LNCAP (cell line): ENCODE data around the gene SAMD15.

ENCODE experiments used
- TF ChIP-seq, protein P1 (sequence below): fragments of 450-650 bp; IDR thresholded peaks from 2 replicates; pipeline ENCODE4 v1.5.1; 2017; ENCODE audit warnings: mild to moderate bottlenecking

SAMD15 gene

DNA sequence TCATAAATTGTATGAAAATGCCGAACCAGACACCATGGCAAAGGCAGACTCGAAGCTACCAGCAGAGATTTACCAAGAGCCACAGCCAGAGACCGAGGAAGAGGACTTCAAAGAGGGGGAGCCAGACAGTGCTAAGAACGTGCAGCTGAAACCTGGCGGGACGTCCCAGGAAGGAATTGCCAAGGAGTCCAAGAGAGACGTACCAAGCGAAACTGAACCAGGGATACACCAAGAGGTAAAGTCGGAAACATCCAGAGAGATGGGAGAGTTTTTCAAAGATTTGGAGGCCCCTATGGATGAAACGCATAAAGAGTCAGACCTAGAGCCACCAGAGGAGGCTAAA is 294 bp downstream of the SAMD15 start:
- TF ChIP-seq, protein P1, sequence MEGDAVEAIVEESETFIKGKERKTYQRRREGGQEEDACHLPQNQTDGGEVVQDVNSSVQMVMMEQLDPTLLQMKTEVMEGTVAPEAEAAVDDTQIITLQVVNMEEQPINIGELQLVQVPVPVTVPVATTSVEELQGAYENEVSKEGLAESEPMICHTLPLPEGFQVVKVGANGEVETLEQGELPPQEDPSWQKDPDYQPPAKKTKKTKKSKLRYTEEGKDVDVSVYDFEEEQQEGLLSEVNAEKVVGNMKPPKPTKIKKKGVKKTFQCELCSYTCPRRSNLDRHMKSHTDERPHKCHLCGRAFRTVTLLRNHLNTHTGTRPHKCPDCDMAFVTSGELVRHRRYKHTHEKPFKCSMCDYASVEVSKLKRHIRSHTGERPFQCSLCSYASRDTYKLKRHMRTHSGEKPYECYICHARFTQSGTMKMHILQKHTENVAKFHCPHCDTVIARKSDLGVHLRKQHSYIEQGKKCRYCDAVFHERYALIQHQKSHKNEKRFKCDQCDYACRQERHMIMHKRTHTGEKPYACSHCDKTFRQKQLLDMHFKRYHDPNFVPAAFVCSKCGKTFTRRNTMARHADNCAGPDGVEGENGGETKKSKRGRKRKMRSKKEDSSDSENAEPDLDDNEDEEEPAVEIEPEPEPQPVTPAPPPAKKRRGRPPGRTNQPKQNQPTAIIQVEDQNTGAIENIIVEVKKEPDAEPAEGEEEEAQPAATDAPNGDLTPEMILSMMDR, result no peak

GRCh38 chr14:77378701-77379100 is 1.5 kb downstream of the SAMD15 start:
- TF ChIP-seq, protein P1, result no peak

DNA sequence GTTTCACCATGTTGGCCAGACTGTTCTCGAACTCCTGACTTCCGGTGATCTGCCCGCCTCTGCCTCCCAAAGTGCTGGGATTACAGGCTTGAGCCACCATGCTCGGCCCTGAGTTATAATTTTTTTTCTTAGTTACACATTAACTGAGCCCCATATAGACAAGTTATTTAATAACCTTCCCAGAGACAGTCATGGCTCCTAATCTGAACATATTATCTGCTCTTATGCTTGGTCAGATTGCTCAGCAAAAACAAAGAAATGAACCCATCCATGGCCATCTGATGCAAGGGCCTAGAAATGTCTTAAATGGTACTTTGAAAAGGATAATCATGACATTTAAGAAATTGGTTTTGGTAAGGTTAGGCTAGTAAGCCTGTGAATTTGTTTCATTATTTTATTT is 13.0 kb downstream of the SAMD15 start:
- TF ChIP-seq, protein P1, result no peak

GRCh38 chr14:77400216-77400615 is 23.0 kb downstream of the SAMD15 start:
- TF ChIP-seq, protein P1, result no peak

DNA sequence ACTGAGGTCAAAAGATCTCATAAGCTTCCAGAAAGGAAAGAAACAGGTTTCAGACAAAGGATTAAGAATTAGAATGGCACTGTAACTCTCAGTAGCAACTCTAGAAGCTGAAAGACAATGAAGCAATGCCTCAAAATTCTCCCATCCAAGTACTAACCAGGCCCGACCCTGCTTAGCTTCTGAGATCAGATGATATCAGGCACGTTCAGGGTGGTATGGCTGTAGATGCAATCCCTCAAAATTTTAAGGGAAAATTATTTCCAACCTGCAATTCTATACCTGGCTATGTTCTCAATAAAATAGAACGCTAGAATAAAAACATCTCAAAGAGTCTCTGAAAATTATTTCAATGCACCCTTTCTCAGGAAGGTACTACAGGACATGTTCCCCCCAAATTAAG is 26.6 kb downstream of the SAMD15 start:
- TF ChIP-seq, protein P1, result no peak

- TF ChIP-seq, protein P1, result no peak
Observed at GRCh38 chr14:77406086-77406485, 28.9 kb downstream of the SAMD15 start.

DNA sequence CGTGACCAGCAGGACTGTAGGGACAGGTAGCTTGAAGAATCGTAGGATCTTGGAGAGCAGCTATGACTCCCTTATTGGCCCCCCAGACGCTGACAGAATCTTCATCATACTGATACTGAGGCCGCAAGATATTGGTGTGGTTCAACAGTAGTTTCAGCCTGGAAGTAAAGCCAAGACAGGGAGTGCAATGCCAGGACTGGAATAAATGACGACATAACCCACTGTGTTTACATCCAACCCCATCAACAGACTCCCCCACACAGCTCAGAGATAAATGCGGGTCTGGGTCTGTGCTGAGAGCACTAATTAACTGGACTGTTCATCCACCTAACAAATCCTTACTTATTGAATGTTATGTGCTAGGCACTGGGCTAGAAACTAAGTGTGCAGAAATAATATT is 29.5 kb downstream of the SAMD15 start:
- TF ChIP-seq, protein P1, result no peak

GRCh38 chr14:77407158-77407557 is 30.0 kb downstream of the SAMD15 start:
- TF ChIP-seq, protein P1, result no peak
